EL (cell line): ENCODE measurements around the gene SLC5A6.
"Not testable (repeated sequence)": the region's sequence is repeated elsewhere in the genome, so short reads cannot be mapped to it uniquely, and the experiment has no call there.

Source experiments
- DNase-seq: peaks from one replicate; pipeline ENCODE4 v3.0.0-alpha.2; 2016

SLC5A6 gene

DNA sequence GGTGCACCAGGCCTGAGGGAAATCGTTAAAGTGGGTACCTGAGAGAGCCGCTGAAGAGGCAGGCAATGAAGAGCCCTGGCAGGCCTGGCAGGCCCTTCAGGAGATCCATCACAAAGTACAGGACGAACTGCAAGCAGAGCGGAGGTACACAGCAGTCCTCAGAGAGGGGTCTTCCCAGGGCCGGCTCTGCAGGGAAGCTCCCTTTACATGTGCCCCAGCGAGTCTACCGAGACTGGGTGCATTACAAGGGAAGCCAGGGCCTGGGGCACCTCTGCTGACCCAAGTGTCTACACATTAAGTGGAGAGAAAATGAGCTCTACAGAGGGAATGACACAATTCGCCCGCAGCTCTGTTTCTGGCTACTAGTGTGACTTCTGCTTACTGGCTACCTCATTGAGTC lies 8.3 kb downstream of the SLC5A6 start:
- DNase-seq = no peak

DNA sequence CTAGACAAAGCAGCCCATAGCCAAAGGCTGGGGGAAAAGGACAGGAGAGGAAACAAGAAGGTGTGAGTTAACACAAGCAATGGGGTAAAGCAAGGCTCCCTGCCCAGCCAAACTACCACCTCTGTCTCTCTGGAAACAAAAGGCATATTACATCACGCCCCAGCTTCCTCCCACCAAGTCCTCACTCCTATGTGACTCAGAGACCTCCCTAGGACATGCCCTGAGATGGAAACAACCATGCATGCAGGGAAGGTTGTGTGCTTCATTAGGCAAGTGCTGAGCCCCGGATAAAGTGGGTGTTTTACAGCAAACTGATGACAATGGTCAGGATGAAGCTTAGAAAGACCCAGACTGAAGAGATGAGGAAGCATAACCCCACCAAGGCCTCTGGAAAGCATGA lies 9.2 kb downstream of the SLC5A6 start:
- no peak for DNase-seq

DNA sequence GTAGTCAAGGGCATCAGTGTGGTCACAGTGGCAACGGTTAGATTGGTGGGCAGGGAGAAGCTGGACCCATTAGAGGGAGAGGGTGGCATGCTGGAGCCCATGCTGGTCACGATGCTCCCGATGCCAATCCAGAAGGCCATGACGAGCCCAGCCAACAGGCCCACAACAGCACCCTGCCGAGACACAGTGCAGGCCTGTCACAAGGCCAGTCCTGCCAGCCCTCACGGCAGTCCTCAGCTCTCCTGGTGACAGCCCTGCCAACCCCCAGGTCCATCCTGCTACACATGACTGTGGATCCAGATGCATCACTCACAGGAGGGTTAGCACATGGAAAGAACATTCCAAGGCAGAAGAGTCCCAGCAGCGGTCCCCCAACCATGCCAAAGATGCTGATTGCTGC lies 10.4 kb downstream of the SLC5A6 start:
- DNase-seq = no peak

DNA sequence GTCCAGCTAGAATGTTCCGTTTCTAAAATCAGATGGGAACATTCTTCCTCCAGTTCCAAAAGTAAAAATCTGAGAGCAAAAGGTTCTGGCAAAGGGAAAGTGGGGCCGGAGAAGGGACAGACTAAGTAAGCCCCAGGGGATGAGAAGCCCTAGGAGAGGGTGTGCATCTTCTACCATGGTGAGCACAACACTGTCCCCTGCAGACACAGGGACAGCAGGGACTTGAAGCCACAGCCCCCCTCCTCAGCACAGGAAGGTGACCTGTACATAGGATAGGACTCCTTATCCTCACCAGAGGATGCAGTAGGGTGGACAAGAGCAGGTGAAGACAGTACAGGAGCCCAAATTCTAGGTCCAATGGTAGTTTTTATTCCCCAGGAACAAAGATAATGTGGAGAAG lies 12.8 kb downstream of the SLC5A6 start:
- no peak for DNase-seq

DNA sequence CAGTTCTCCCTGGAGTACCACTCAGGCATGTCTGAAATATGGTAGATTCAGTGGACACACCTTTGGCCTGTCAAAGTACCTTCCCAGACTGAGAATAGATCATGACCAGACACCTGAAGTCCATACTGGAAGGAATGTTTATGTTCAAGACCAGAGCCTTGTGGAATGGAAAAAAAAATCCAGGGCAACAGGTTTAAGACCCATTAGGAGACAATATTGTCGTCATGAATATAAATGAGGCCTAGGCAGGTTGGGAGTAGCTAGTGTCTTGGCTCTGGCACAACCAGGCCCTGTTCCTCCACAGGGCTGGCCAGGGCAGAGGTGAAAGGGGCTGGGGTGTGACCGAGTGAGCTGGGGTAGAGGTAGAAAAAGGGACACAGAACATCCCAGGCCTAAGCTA lies 13.4 kb downstream of the SLC5A6 start:
- no peak for DNase-seq

DNA sequence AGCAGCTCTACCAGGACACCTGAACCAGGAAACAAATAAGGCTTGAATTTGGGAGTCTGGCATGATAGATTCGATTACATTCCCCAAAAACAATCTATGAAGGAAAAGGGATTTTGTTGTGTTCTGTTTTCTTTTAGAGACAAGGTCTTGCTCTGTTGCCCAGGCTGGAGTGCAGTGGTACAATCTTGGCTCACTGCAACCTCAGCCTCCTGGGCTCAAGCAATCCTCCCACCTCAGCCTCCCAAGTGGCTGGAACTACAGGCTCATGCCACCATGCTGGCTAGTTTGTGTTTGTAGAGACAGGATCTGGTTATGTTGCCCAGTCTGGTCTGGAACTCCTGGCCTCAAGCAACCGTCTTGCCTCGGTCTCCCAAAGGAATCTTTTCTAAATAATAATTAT lies 14.0 kb downstream of the SLC5A6 start:
- not testable (repeated sequence) for DNase-seq

DNA sequence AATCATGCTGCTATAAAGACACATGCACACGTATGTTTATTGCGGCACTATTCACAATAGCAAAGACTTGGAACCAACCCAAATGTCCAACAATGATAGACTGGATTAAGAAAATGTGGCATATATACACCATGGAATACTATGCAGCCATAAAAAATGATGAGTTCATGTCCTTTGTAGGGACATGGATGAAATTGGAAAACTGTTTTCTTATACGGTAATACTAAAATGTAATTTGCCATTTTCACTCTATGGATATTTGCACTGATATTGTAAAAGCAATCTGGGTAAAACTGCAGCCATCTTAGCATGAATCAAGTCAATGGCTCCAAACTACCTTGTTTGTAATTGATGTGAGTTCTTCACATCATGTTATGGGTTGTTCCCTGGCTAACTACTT lies 16.3 kb downstream of the SLC5A6 start:
- not testable (repeated sequence) for DNase-seq

DNA sequence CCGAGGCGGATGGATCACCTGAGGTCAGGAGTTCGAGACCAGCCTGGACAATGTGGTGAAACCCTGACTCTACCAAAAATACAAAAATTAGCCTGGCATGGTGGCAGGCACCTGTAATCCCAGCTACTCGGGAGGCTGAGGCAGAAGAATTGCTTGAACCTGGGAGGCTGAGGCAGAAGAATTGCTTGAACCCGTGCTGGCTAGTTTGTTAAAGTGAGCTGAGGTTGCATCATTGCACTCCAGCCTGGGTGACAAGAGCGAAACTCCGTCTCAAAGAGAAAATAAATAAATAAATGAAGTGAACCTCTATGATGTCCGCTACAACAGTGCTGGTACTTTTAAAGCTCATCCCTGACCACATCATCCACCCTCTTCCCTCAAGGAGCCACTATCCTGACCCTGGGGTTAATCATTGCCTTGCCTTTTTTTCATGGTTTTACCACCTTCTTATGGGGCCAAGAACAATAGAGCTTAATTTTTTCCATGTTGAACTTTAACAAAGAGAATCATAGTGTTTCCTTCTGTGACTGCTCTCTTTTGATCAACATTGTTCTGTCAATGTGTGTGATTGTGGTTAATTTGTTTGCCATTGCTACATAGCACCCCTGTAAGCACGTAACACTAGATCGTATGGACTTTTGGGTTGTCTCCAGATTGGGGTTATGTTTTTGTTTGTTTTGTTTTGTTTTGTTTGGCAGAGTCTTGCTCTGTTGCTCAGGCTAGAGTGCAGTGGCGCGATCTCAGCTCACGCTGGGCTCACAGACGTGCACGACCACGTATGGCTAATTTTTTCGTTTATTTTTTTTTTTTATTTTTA lies 17.3 kb downstream of the SLC5A6 start:
- no peak for DNase-seq

DNA sequence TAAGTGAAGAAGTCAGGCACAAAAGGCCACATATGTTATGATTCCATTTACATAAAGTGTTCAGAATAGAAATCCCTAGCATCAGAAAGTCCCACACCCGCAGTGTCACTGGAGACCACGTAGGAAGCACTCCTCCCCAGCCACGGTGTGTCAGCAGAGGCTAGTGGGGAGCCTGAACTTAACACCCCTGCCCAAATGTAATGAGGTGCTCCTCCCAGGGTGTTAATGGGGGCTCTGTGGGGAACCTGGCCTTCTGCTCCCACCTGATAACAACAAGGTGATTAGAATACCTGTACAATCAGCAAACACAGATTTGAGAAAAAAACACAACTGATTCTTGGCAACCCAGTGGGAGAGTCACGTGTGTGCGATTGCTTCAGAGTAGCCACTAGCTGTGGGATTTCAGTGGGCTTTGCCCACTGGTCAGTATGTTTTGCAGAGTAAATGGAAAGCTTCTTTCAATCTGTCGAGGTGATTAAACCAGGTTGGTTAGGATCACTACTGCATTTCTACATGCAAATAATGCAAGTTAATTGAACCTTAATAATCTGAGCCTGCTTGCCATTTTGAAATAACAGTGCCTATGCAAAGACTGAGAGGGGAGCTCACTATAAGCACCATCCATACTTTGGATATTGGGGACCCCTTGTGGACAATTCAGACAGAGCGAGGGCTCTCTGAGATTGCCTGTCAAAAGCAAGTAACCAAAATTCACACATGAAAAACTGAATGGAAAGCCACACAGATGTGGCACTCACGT lies 20.8 kb downstream of the SLC5A6 start:
- DNase-seq = peak; percentile 68

DNA sequence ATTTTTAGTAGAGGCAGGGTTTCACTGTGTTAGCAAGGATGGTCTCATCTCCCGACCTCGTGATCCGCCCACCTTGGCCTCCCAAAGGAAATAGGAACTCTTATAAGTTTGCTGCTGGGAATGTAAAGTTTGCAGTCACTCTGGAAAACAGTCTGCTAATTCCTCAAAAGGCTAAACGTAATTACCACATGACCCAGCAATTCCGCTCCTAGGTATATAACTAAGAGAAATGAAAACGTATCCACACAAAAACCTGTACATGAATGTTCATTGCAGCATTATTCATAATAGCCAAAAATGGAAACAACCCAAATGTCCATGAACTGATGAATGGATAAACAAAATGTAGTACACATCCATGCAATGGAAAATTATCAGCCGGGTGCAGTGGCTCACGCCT lies 22.1 kb downstream of the SLC5A6 start:
- no peak for DNase-seq

DNA sequence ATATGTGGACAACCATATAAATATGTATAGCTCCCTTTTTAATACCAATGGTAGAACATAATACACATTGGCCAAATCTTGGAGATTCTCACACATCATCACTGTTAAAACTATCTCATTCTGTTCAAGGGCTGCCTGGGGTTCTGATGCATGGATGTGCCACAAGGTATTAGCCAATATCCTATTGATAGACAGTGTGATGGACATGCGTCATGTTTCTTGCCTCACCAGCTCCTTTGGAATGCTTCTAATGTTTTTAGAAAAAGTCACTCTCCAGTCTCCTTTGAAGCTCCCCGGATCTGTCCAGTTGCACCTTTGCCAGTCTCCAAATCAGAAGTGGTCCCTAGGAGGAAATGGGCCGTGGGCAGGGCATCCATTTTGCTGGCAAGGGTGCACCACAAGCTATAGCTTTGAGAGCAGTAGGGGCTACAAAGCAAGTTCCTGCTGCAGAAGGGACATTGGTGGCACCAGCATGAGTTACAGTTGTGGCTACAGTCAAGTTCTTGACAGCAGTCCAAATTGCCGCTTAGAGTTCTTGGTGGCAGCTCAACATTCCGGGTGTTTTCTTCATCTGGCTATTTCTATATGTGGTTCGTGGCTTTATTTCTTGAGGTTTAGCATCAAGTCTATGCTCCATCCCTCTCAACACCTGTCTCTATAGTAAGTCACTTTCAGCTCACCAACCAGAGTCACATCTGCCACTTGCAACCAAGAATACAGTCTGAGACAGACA lies 25.3 kb downstream of the SLC5A6 start:
- DNase-seq = no peak

DNA sequence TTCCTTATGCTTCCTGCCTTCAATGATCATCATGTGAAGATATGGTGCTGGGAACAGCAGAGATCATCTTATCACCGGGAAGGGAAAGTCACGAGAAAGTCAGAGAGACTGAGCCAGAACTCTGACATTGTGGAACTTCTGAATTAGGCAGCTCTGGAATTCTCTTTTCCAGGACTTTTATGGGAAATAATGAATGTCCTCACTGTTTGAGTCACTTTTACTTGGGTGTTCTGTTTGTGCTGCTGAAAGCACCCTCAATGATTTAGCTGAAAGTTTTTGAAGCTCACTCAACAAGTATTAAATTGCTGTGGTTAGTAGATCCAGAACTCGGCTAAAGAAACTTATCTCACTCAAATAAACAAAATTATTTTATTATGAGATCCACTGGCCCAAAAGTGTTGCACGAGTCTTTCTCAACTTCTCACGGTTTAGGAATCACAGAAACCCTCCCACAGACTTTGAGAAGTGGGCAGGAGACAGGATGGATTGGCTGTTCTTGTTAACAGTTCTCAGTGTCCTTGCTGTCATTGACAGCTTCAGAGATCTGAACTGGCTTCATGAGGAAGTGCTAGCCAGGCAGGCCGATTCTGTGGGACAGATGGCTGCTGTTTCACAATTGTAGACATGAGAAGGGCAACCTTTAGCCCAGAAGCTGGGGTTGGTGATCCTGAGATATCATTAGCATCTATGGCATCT lies 26.6 kb downstream of the SLC5A6 start:
- peak; percentile 53 for DNase-seq

DNA sequence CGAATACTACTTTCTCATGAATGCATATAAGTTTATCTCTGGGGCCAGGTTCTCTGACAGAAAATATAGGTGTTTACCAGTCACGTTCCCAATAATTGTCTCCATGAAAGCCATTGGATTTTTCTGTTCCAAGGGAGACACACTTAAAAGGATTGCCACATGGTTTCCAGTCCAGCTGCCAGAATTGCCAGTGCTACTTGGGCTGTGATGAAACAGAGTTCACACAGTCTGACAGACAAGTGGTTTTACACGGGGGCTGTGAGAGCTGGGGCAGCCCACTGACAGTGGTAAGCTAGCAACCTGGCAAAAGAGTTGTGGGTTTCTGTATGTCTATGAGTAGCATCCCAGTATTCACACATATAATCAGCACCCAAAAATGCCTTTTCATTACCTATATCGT lies 28.0 kb downstream of the SLC5A6 start:
- DNase-seq = no peak

DNA sequence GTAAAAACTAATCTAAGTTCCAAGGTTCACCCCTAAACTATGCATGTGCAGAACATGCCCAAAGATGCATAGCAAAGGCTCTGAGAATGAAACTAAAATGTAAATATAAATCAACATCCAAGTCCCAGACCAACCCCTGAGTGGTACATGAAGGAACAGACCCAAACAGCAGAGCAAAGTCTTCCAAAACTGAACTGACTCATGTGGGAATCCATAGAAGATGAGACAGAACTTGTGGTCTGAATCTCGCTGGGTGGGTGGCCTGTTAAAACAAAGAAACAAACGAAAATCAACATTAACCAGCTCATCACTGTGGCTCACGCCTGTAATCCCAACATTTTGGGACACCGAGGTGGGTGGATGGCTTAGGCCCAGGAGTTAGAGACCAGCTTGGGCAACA lies 29.7 kb downstream of the SLC5A6 start:
- peak; percentile 54 for DNase-seq

DNA sequence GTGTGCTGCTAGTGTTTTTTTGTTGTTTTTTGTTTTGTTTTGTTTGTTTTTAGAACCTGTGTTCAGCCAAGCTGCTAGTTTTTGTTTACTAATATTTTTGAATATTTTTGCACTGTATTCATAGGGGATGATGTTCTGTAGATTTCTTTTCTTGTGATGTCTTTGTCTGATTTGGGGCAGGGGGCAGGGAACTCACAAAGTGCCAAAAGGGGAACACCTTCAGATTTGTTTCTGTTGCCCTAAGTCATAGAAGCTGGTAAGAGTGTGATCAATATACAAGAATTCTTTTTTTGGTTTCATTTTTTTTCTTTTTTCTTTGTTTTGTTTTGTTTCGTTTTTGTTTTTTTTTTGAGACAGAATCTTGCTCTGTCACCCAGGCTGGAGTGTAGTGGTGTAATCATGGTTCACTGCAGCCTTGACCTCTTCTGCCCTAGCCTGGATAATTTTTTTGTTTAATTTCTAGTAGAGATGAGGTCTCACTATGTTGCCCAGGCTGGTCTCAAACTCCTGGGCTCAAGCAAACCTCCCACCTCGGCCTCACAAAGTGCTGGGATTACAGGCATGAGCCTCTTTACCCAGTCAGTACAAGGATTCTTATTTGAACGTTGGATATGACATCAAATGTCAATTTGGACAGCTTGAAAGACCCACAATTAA lies 32.6 kb downstream of the SLC5A6 start:
- no peak for DNase-seq

DNA sequence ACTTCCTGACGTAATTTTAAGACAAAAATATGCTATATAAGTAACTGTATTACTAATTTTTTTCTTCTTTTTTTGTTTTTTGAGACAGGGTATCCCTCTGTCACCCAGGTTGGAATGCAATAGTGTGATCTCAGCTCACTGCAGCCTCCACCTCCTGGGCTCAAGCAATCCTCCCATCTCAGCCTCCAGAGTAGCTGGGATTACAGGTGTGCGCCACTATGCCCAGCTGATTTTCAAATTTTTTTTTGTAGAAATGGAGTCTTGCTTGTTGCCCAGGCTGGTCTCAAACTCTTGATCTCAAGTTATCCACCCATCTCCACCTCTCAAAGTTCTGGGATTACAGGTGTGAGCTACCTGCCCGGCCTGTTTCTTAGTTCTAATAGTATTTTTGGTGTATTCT lies 33.6 kb downstream of the SLC5A6 start:
- no peak for DNase-seq

DNA sequence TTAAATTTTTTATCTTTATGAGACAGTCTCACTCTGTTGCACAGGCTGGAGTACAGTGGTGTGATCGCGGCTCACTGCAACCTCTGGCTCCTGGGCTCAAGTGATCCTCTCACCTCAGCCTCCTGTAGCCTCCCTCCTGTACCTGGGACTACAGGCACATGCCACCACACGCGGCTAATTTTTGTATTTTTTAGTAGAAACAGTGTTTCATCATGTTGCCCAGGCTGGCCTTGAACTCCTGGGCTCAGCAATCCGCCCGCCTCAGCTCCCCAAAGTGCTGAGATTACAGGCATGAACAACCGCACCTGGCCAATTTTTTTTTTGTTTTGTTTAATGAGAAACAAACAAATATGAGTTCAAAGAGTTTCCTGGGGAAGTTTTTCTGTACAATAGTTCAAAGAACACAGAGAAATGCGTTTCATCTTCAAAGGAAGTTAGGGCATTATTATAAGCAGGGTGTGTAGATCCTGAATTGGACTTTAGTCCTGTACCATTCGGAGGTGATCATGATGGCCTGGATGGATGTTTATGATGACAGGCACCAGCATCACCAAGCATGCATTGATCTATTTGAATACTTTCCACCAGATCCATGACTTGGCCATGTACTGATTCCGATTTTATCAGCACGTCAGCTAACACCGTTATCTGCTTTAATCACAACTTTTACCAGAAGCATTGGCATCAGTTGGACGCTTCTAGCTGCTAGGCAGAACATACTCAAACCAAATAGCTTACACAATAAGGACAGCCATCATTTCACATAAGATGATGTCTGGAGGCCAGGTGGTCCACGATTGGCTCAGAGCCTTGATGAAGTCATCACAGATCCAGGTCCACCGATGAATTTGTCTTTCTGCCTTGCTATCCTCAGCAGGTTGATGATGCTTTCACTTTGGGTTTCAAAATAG lies 34.4 kb downstream of the SLC5A6 start:
- no peak for DNase-seq

DNA sequence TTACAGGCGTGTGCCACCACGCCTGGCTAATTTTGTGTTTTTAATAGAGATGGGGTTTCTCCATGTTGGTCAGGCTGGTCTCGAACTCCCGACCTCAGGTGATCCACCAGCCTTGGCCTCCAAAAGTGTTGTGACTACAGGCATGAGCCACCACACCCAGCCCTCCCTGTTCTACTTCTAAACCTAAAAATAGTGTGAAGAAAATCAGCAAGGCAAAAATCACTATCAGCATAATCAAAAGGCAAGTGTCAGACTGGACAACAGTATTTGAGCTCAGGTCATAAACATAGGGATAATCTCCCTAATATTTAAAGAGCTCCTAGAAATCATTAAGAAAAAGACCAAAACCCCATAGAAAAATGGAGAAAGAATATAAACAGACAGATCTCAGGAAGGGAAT lies 36.3 kb downstream of the SLC5A6 start:
- not testable (repeated sequence) for DNase-seq

DNA sequence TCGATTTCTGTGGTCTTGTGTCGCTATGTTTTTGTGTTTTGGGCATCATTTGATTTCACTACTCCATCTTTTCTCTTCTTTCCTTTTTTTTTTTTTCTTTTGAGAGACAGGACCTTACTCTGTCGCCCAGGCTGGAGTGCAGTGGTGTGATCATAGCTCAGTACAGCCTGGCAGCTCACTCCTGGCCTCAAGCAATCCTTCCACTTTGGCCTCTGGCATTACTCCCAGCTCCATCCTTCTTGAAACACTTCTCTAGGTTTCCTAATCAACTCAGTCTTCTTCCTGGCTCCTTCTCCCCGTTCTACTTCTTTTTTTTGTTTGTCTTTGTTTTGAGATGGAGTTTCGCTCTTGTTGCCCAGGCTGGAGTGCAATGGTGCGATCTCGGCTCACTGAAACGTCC lies 36.7 kb downstream of the SLC5A6 start:
- DNase-seq = no peak

DNA sequence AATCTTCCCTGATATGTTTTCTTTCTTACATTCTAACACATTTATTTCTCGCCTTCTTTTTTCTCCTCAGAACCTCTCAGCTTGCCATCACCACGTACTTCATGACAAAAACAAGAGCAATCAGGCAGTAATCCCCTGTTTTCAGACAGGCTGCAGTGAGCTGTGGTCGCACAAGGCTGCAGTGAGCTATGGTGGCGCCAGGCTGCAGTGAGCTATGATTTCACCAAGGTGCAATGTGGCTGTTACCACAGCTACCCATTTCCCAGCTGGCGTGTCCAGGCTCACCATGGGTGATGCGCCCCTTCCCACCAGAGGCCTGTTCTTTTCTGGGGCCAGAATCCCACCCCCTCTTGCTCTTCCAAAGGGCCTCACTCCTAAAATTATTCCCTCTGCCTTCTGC lies 37.4 kb downstream of the SLC5A6 start:
- no peak for DNase-seq

DNA sequence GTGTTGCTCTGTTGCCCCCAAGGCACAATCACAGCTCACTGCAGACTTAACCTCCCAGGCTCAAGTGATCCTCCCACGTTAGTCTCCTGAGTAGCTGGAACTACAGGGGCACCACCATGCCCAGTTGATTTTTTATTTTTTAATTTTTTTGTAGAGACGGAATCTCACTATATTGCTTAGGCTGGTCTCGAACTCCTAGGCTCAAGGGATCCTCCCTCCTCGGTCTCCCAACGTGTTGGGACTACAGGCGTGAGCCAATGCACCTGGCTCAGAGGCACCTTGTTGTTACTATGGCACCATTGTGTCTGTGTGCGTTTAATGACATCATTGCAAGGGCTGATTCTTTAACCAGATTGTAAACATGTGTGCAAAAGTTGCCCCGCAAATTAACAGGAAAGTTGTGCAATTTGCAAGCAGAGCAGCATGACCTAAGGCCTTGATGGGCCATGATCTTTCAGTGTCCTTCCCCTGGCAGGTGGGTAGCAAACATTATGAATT lies 40.7 kb downstream of the SLC5A6 start:
- DNase-seq = no peak
